Measurements from ENCODE around the gene EPC1.
"Not testable (repeated sequence)": the region's sequence is repeated elsewhere in the genome, so short reads cannot be mapped to it uniquely, and the experiment has no call there.

Gene EPC1

GRCh38 chr10:32346551-32347362, at the start of gene EPC1:
Gene EPC1 (minus strand): TSS chr10:32347158. CDS start chr10:32346915, 243 bp downstream.
- DNase-seq: peak; percentile 95

GRCh38 chr10:32393911-32394310, 47.0 kb upstream of the EPC1 start:
- peak; percentile 47 for DNase-seq

- DNase-seq: not testable (repeated sequence)
These were observed 45.3 kb upstream of the EPC1 start for GRCh38 chr10:32392284-32392683.

- DNase-seq: no peak
These were observed 43.2 kb upstream of the EPC1 start for GRCh38 chr10:32390193-32390592.

- DNase-seq: no peak
These were observed 41.5 kb upstream of the EPC1 start for GRCh38 chr10:32388258-32389027.

GRCh38 chr10:32386623-32387260, 39.8 kb upstream of the EPC1 start:
- DNase-seq: no peak

GRCh38 chr10:32384171-32384570, 37.2 kb upstream of the EPC1 start:
- DNase-seq: no peak

- DNase-seq: no peak
These were observed 34.2 kb upstream of the EPC1 start for GRCh38 chr10:32381165-32381564.

GRCh38 chr10:32379950-32380551, 33.1 kb upstream of the EPC1 start:
- no peak for DNase-seq

- peak; percentile 61 for DNase-seq
These were observed 32.5 kb upstream of the EPC1 start for GRCh38 chr10:32379318-32379949.

GRCh38 chr10:32378363-32379317, 31.7 kb upstream of the EPC1 start:
- DNase-seq: peak; percentile 93

GRCh38 chr10:32377458-32378259, 30.7 kb upstream of the EPC1 start:
- DNase-seq: no peak

- DNase-seq: no peak
These were observed 29.8 kb upstream of the EPC1 start for GRCh38 chr10:32376771-32377170.

GRCh38 chr10:32376097-32376496, 29.1 kb upstream of the EPC1 start:
- no peak for DNase-seq

- no peak for DNase-seq
These were observed 28.7 kb upstream of the EPC1 start for GRCh38 chr10:32375631-32376030.

GRCh38 chr10:32374605-32375004, 27.6 kb upstream of the EPC1 start:
- no peak for DNase-seq

GRCh38 chr10:32373496-32373895, 26.5 kb upstream of the EPC1 start:
- DNase-seq: no peak

- DNase-seq: no peak
These were observed 26.1 kb upstream of the EPC1 start for GRCh38 chr10:32373031-32373430.

- no peak for DNase-seq
These were observed 25.3 kb upstream of the EPC1 start for GRCh38 chr10:32372000-32372875.

- DNase-seq: no peak
These were observed 24.1 kb upstream of the EPC1 start for GRCh38 chr10:32371101-32371500.

All from right forelimb (tissue), 1 donor.